ENCODE measurements around the gene RDM1.

RDM1 gene

DNA sequence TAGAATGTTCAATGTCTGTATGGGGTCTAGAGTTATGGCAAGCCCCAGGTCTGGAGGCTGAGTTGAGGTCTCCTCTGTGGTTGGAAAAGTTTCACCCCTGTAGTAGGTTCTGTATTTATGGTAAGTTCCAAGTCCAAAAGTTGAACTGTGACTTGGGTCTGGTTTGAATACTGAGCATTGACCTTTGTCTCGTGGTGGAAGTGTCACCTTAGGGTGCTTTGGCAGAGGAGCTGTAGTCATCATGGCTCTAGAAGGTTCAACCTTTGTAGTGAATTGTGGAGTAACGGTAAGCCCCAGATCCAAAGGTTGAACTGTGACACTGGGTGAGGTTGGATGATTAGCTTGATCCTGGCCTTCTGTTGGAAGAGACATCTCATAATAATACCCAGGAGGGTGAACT lies 17.6 kb downstream of the RDM1 start:
- no peak for DNase-seq (ENCODE audit: low read depth)

DNA sequence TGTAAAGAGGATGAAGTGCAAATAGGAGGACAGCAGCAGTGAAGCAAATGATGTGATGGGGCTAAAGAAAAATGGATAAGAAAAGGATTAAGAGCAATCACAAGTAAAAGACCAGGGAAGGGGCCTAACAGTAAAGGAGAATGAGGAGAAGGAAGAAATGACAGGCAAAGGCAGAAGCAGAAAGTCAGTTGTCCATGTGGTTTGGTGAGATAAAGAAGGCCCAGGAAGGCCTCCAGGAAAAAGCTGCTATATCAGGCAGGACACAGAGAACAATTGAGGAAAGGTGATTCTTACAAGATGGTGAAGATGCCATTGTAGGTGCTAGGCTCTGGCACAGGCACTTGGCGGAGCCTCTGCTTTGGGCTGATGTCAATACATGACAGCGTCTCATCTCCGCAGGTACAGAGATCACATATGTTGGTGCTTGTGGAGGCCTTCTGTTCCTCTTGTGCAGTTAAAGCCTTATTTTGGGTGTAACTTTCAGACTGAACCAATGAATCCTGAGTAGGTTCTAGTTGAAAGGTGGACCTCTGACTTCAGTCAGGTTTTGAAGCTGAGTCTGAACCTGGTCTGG lies 18.1 kb downstream of the RDM1 start:
- no peak overlapping the region for H3K4me3 ChIP-seq (ENCODE audit: low read depth, low read length)
- DNase-seq (ENCODE audit: low read depth): no peak
- in situ Hi-C loops (cut with HindIII; ENCODE audit: low sequenced_read_pairs): no loop called here
- TF ChIP-seq CTCF (IDR thresholded peaks at IDR 0.05; ENCODE audit: low read depth, low read length, missing control alignments): no peak

More for the DNA sequence above, 17.6 kb downstream of the RDM1 start:
- in situ Hi-C loops (cut with HindIII; ENCODE audit: low sequenced_read_pairs): no loop called here
- no peak overlapping the region for H3K4me3 ChIP-seq (ENCODE audit: low read depth, low read length)
- no peak for TF ChIP-seq CTCF (IDR thresholded peaks at IDR 0.05; ENCODE audit: low read depth, low read length, missing control alignments)

- TF ChIP-seq CTCF (IDR thresholded peaks at IDR 0.05; ENCODE audit: low read depth, low read length, missing control alignments): no peak
- in situ Hi-C loops (cut with HindIII; ENCODE audit: low sequenced_read_pairs): no loop called here
- DNase-seq (ENCODE audit: low read depth): no peak
- no peak overlapping the region for H3K4me3 ChIP-seq (ENCODE audit: low read depth, low read length)
These were observed 21.2 kb downstream of the RDM1 start for GRCh38 chr17:35909408-35909807.

- no peak for TF ChIP-seq CTCF (IDR thresholded peaks at IDR 0.05; ENCODE audit: low read depth, low read length, missing control alignments)
- H3K4me3 ChIP-seq (ENCODE audit: low read depth, low read length): no peak overlapping the region
- DNase-seq (ENCODE audit: low read depth): no peak
- in situ Hi-C loops (cut with HindIII; ENCODE audit: low sequenced_read_pairs): no loop called here
These were observed 22.9 kb downstream of the RDM1 start for GRCh38 chr17:35907691-35908090.

DNA sequence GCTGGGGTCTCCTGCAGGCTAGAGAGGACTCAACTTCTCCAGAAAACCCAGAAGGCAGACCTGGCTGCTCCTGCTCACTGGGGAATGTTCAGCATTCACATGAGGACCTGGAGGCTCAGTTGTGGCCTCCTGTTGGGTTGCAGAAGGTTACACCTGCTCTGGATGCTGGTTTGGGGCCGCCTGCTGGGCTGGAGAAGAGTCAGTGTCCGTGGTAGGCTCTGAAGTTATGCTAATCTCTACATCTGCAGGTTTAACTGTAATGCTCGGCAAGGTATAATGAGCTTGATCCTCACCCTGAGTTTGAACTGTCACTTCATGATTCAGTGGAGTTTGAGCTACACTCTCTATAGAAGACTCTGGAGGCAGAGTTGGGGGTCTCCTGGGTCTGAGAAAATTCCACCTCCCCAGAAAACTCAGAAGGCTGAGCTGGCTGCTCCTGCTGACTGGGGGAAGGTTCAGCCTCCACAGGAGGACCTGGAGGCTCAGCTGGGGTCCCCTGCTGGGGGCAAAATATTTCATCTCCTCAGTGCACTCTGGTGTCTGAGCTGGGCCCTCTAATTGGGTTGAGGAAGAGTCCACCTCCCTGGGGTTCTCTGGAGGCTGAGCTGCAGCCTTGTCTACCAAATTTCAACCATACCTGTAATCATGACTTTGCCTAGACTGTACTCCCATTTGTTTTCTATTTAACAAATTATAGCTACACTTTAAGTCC lies 23.5 kb downstream of the RDM1 start:
- DNase-seq (ENCODE audit: low read depth): no peak
- H3K4me3 ChIP-seq (ENCODE audit: low read depth, low read length): no peak overlapping the region
- TF ChIP-seq CTCF (IDR thresholded peaks at IDR 0.05; ENCODE audit: low read depth, low read length, missing control alignments): no peak
- in situ Hi-C loops (cut with HindIII; ENCODE audit: low sequenced_read_pairs): no loop called here

- in situ Hi-C loops (cut with HindIII; ENCODE audit: low sequenced_read_pairs): no loop called here
- H3K4me3 ChIP-seq (ENCODE audit: low read depth, low read length): no peak overlapping the region
- TF ChIP-seq CTCF (IDR thresholded peaks at IDR 0.05; ENCODE audit: low read depth, low read length, missing control alignments): no peak
- DNase-seq (ENCODE audit: low read depth): no peak
These were observed 24.2 kb downstream of the RDM1 start for GRCh38 chr17:35906191-35906925.

Measured in astrocyte of the cerebellum (primary cell).